A549 (cell line): Measurements from ENCODE around the gene ADAMTS2. TPM values are rescaled to one million over a fixed set of nuclear protein-coding genes. Genes with fewer than 3 reads are reported as not detected.

Experiments
- ATAC-seq, 2 experiments: fragments of 200-7000 bp in 1 of 2; fragments of >200 bp in 1 of 2; cut with Nextera tagmentation in 1 of 2; cut with Tn5 transposase in 1 of 2; 3 replicates each; pipeline versions ENCODE4 v1.8.0 to v1.9.1; 2018 to 2020; ENCODE audit warnings: mild to moderate bottlenecking in 1 of 2, moderate library complexity in 1 of 2
- CTCF ChIA-PET: fragments of 300-600 bp; sonication (Branson Sonifier 250); formaldehyde crosslinking; extraction: SDS; loops from one replicate; lab custom pipeline; 2021; ENCODE audit warnings: antibody characterized with exemption, inconsistent platforms; lab: Yijun Ruan, JAX
- POLR2A ChIA-PET: fragments of 350-600 bp; formaldehyde crosslinking; extraction: SDS; loops from one replicate; lab custom pipeline; 2021; ENCODE audit warnings: antibody characterized with exemption, inconsistent platforms; lab: Yijun Ruan, JAX
- DNase-seq, 2 experiments: peaks; one replicate each; pipeline versions ENCODE4 v3.0.0 to v3.0.0-alpha.2; 2011 to 2016; ENCODE audit warnings: low read depth in 1 of 2, low spot score in 1 of 2
- FAIRE-seq: peaks from 2 replicates; lab custom pipeline; 2011; peaks lifted over from hg19 to GRCh38; lab: Jason Lieb, UNC
- H3K27ac ChIP-seq, 2 experiments: fragments of >200 bp; sonication (Bioruptor Twin); formaldehyde crosslinking; 3 replicates each; pipeline ENCODE4 v1.5.1; 2016 to 2017
- H3K4me1 ChIP-seq: fragments of >200 bp; sonication (Bioruptor Twin); formaldehyde crosslinking; 3 replicates; pipeline ENCODE4 v1.6.1; 2016
- H3K4me2 ChIP-seq: fragments of >200 bp; sonication (Bioruptor Twin); formaldehyde crosslinking; 3 replicates; pipeline ENCODE4 v1.6.1; 2016
- H3K4me3 ChIP-seq: fragments of >200 bp; sonication (Bioruptor Twin); formaldehyde crosslinking; 3 replicates; pipeline ENCODE4 v1.5.1; 2016
- H3K9me3 ChIP-seq: fragments of >200 bp; sonication (Bioruptor Twin); formaldehyde crosslinking; 3 replicates; pipeline ENCODE4 v1.6.1; 2016
- CBX2 ChIP-seq: fragments of 200-600 bp; sonication (generic); IDR thresholded peaks from 2 replicates; pipeline ENCODE4 v1.6.1; 2016; ENCODE audit warnings: low read depth, mild to moderate bottlenecking, borderline replicate concordance
- CHD4 ChIP-seq: fragments of 200-600 bp; sonication (generic); IDR thresholded peaks from 2 replicates; pipeline ENCODE4 v1.6.1; 2016; ENCODE audit warnings: antibody characterized with exemption, mild to moderate bottlenecking, borderline replicate concordance
- FOSB ChIP-seq: fragments of 250-450 bp; sonication (Bioruptor Pico); IDR thresholded peaks from 2 replicates; pipeline ENCODE4 v1.5.0; 2020; ENCODE audit warnings: mild to moderate bottlenecking, moderate library complexity
- GATA3 ChIP-seq: IDR thresholded peaks from 2 replicates; pipeline ENCODE4 v1.6.1; 2012; ENCODE audit warnings: borderline replicate concordance
- HDAC2 ChIP-seq: fragments of 200-600 bp; sonication (generic); IDR thresholded peaks from 2 replicates; pipeline ENCODE4 v1.6.1; 2016
- HEYL ChIP-seq: fragments of 250-450 bp; sonication (Bioruptor Pico); IDR thresholded peaks from 2 replicates; pipeline ENCODE4 v1.8.0; 2021; ENCODE audit warnings: mild to moderate bottlenecking, moderate library complexity
- HOXA7 ChIP-seq: fragments of 250-450 bp; sonication (Bioruptor Pico); IDR thresholded peaks from 2 replicates; pipeline ENCODE4 v1.5.0; 2020; ENCODE audit warnings: mild to moderate bottlenecking, moderate library complexity
- JUNB ChIP-seq: fragments of >200 bp; sonication (Bioruptor Twin); formaldehyde crosslinking; IDR thresholded peaks from 2 replicates; pipeline ENCODE4 v1.6.1; 2016
- MAZ ChIP-seq: fragments of 150-350 bp; IDR thresholded peaks from 2 replicates; pipeline ENCODE4 v1.6.1; 2014; ENCODE audit warnings: antibody characterized with exemption, low read depth, low read length, borderline replicate concordance
- NPAS2 ChIP-seq: fragments of 250-450 bp; sonication (Bioruptor Pico); IDR thresholded peaks from 2 replicates; pipeline ENCODE4 v1.8.0; 2022; ENCODE audit warnings: mild to moderate bottlenecking, moderate library complexity, borderline replicate concordance
- PBX3 ChIP-seq: IDR thresholded peaks from 2 replicates; pipeline ENCODE4 v1.6.1; 2012
- RCOR1 ChIP-seq: fragments of 150-350 bp; IDR thresholded peaks from 2 replicates; pipeline ENCODE4 v1.6.1; 2014; ENCODE audit warnings: antibody characterized with exemption, low read length, low read depth
- RNF2 ChIP-seq: fragments of 200-600 bp; sonication (generic); IDR thresholded peaks from 2 replicates; pipeline ENCODE4 v1.6.1; 2016; ENCODE audit warnings: low read depth, mild to moderate bottlenecking, antibody characterized with exemption, moderate library complexity, borderline replicate concordance
- TP53 ChIP-seq: fragments of 250-450 bp; sonication (Bioruptor Pico); IDR thresholded peaks from 2 replicates; pipeline ENCODE4 v1.5.0; 2021; ENCODE audit warnings: mild to moderate bottlenecking, moderate library complexity
- ZC3H11A ChIP-seq: fragments of 450-650 bp; IDR thresholded peaks from 2 replicates; pipeline ENCODE4 v1.6.1; 2014; ENCODE audit warnings: antibody characterized with exemption, mild to moderate bottlenecking
- ZFP36 ChIP-seq: fragments of 450-650 bp; IDR thresholded peaks from 2 replicates; pipeline ENCODE4 v1.6.1; 2014; ENCODE audit warnings: borderline replicate concordance; ENCODE audit not compliant: partially characterized antibody
- WGBS: methylation state at CpG from one replicate; pipeline ENCODE4 v1.1.6; 2017; ENCODE audit errors: missing lambda C conversion rate; 5-methylcytosine and 5-hydroxymethylcytosine counted together
- polyA plus RNA-seq, 4 experiments: library from polyadenylated mRNA; depleted of rRNA in 3 of 4; stranded (reverse); fragments of >200 nt; fragmentation: RNase III in 1 of 4; extraction: RNeasy Plus Mini Kit Qiagen cat#74134 plus additional on column Dnase treatment in 1 of 4; gene quantifications; 2 replicates in 3 of 4; 3 replicates in 1 of 4; pipeline ENCODE4 v1.2.3, GENCODE V29; 2011 to 2017
- TF ChIP-seq, protein P1 (sequence below): fragments of >200 bp; sonication (Bioruptor Twin); formaldehyde crosslinking; IDR thresholded peaks from 3 replicates; pipeline ENCODE4 v1.5.1; 2016
- TF ChIP-seq, protein P2 (sequence below): fragments of 200-600 bp; sonication (generic); IDR thresholded peaks from 2 replicates; pipeline ENCODE4 v1.6.1; 2016; ENCODE audit warnings: antibody characterized with exemption, mild to moderate bottlenecking, moderate library complexity

ADAMTS2 gene
- polyA plus RNA-seq, 2 of the 4 experiments (the other 2 are of a cell fraction) = not detected

GRCh38 chr5:179154346-179154990, 190.8 kb downstream of the ADAMTS2 start:
- TF ChIP-seq JUNB = no peak
- no peak for TF ChIP-seq ZC3H11A
- no peak for TF ChIP-seq HEYL
- no peak for ATAC-seq

DNA sequence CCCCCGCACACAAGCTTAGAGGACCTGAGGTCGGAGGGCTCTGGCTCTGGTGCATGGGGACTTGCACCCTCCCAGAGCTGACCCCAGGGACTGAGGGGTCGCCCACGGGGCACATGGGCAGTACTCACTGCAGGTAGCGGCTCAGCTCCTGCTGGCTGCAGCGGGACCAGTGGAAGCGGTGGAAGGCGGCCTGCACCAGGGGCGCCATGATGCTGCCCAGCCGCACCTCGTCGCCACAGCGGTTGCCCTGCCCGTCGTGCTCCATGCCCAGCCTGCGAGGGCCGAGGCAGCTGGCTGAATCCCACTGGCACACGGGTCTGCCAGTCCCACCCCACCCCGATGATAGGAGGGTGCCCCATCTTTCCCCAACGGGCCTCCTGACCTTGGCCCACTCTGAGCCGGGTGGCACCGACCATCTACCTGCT, 191.3 kb downstream of the ADAMTS2 start:
- no peak for DNase-seq
- 37% methylated on average over 10 of the region's 22 CpGs for WGBS
- ChIA-PET POLR2A (no interaction called here), CTCF (no interaction called here)
- ATAC-seq = no peak
- no peaks in the 10 kb centered on the region for H3K4me1 ChIP-seq
- no peak overlapping the region for H3K4me2 ChIP-seq
- TF ChIP-seq RCOR1 = no peak
- TF ChIP-seq CBX2 = no peak
- no peak for TF ChIP-seq TP53 (CRISPR knock-in tag)
- no peak for TF ChIP-seq NPAS2 (CRISPR knock-in tag)
- TF ChIP-seq, protein P1, sequence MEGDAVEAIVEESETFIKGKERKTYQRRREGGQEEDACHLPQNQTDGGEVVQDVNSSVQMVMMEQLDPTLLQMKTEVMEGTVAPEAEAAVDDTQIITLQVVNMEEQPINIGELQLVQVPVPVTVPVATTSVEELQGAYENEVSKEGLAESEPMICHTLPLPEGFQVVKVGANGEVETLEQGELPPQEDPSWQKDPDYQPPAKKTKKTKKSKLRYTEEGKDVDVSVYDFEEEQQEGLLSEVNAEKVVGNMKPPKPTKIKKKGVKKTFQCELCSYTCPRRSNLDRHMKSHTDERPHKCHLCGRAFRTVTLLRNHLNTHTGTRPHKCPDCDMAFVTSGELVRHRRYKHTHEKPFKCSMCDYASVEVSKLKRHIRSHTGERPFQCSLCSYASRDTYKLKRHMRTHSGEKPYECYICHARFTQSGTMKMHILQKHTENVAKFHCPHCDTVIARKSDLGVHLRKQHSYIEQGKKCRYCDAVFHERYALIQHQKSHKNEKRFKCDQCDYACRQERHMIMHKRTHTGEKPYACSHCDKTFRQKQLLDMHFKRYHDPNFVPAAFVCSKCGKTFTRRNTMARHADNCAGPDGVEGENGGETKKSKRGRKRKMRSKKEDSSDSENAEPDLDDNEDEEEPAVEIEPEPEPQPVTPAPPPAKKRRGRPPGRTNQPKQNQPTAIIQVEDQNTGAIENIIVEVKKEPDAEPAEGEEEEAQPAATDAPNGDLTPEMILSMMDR = no peak
- TF ChIP-seq PBX3 = no peak
- no peak for TF ChIP-seq ZFP36
- TF ChIP-seq, protein P2, sequence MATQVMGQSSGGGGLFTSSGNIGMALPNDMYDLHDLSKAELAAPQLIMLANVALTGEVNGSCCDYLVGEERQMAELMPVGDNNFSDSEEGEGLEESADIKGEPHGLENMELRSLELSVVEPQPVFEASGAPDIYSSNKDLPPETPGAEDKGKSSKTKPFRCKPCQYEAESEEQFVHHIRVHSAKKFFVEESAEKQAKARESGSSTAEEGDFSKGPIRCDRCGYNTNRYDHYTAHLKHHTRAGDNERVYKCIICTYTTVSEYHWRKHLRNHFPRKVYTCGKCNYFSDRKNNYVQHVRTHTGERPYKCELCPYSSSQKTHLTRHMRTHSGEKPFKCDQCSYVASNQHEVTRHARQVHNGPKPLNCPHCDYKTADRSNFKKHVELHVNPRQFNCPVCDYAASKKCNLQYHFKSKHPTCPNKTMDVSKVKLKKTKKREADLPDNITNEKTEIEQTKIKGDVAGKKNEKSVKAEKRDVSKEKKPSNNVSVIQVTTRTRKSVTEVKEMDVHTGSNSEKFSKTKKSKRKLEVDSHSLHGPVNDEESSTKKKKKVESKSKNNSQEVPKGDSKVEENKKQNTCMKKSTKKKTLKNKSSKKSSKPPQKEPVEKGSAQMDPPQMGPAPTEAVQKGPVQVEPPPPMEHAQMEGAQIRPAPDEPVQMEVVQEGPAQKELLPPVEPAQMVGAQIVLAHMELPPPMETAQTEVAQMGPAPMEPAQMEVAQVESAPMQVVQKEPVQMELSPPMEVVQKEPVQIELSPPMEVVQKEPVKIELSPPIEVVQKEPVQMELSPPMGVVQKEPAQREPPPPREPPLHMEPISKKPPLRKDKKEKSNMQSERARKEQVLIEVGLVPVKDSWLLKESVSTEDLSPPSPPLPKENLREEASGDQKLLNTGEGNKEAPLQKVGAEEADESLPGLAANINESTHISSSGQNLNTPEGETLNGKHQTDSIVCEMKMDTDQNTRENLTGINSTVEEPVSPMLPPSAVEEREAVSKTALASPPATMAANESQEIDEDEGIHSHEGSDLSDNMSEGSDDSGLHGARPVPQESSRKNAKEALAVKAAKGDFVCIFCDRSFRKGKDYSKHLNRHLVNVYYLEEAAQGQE = no peak
- TF ChIP-seq HOXA7 (CRISPR knock-in tag) = no peak
- no peak for TF ChIP-seq FOSB (CRISPR knock-in tag)
- no peak for TF ChIP-seq CHD4
- no peak for TF ChIP-seq HDAC2
- TF ChIP-seq MAZ = no peak
- no peak overlapping the region for H3K4me3 ChIP-seq
- FAIRE-seq = no peak
- peaks cover 17% of the 10 kb centered on the region; the same call in 1 of the 3 replicates for H3K9me3 ChIP-seq
- no peak overlapping the region for H3K27ac ChIP-seq

More at GRCh38 chr5:179154346-179154990, 190.8 kb downstream of the ADAMTS2 start:
- H3K9me3 ChIP-seq = peaks cover 17% of the 10 kb centered on the region; the same call in 1 of the 3 replicates
- no peak overlapping the region for H3K4me2 ChIP-seq
- ChIA-PET POLR2A (no interaction called here), CTCF (no interaction called here)
- H3K27ac ChIP-seq = no peak overlapping the region
- FAIRE-seq = no peak
- WGBS = 56% methylated on average over 12 of the region's 17 CpGs
- H3K4me1 ChIP-seq = no peaks in the 10 kb centered on the region
- no peak for DNase-seq
- H3K4me3 ChIP-seq = no peak overlapping the region

DNA sequence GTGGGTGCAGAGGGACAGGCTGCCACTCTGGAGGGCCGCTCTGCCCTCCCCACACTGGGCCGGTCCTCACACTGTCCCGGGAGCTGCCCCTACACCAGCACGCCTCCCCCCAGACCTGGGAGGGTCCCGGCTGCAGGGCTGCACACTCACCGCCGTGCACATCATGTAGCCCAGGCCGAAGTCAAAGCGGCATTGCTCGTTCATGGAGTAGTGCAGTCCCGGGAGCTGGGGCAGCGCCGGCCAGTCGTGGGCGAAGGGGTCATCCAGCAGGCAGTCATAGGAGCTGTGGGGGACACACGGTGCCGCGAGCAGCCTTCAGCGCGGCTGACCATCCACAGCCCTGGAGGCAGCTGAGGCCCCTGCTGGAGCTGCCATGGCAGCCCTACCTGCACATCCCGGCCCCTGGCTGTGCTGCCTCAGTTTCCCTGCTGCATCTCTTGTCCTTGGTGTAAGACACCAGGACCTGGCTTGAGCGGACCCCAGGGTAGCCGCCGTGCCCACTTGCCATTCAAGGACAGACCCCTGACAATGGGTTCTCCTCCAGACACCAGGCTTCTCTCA, 191.8 kb downstream of the ADAMTS2 start:
- ATAC-seq (no peak), FAIRE-seq (no peak), DNase-seq (no peak)
- no peak overlapping the region for H3K27ac ChIP-seq
- CTCF ChIA-PET = no interaction called here
- WGBS = 36% methylated on average over 7 of the region's 24 CpGs
- no peak overlapping the region for H3K4me3 ChIP-seq
- POLR2A ChIA-PET = no interaction called here
- H3K4me1 ChIP-seq = no peaks in the 10 kb centered on the region
- H3K9me3 ChIP-seq = peaks cover 14% of the 10 kb centered on the region; the same call in 1 of the 3 replicates
- no peak overlapping the region for H3K4me2 ChIP-seq
- TF ChIP-seq JUNB (no peak), GATA3 (no peak), RNF2 (no peak)
